IPS-NIHi7 (cell line): Measurements from ENCODE around the gene TMPRSS11E.
"Not testable (repeated sequence)": the region's sequence is repeated elsewhere in the genome, so short reads cannot be mapped to it uniquely, and the experiment has no call there.

Experiments used
- DNase-seq: peaks from one replicate; pipeline ENCODE4 v3.0.0; 2012; ENCODE audit warnings: mixed read lengths; ENCODE audit errors: extremely low spot score

The TMPRSS11E gene

GRCh38 chr4:68461790-68462189, 14.5 kb downstream of the TMPRSS11E start:
- no peak for DNase-seq

GRCh38 chr4:68462691-68463090, 15.4 kb downstream of the TMPRSS11E start:
- DNase-seq, result no peak

GRCh38 chr4:68463796-68464195, 16.5 kb downstream of the TMPRSS11E start:
- no peak for DNase-seq

- no peak for DNase-seq
Observed at GRCh38 chr4:68465058-68465457, 17.8 kb downstream of the TMPRSS11E start.

- no peak for DNase-seq
Observed at GRCh38 chr4:68466185-68466584, 18.9 kb downstream of the TMPRSS11E start.

- no peak for DNase-seq
Observed at GRCh38 chr4:68466751-68467150, 19.5 kb downstream of the TMPRSS11E start.

- no peak for DNase-seq
Observed at GRCh38 chr4:68469482-68469881, 22.2 kb downstream of the TMPRSS11E start.

GRCh38 chr4:68476191-68476590, 28.9 kb downstream of the TMPRSS11E start:
- DNase-seq, result no peak

GRCh38 chr4:68489338-68489737, 42.1 kb downstream of the TMPRSS11E start:
- DNase-seq, result no peak

GRCh38 chr4:68490826-68491457, 43.7 kb downstream of the TMPRSS11E start:
- DNase-seq, result no peak

- DNase-seq, result no peak
Observed at GRCh38 chr4:68494688-68495087, 47.4 kb downstream of the TMPRSS11E start.

- peak; percentile 60 for DNase-seq
Observed at GRCh38 chr4:68498413-68499007, 51.2 kb downstream of the TMPRSS11E start.

GRCh38 chr4:68499021-68499420, 51.8 kb downstream of the TMPRSS11E start:
- DNase-seq, result no peak

- DNase-seq, result not testable (repeated sequence)
Observed at GRCh38 chr4:68503462-68503861, 56.2 kb downstream of the TMPRSS11E start.

- not testable (repeated sequence) for DNase-seq
Observed at GRCh38 chr4:68504836-68505235, 57.6 kb downstream of the TMPRSS11E start.

GRCh38 chr4:68505452-68505851, 58.2 kb downstream of the TMPRSS11E start:
- not testable (repeated sequence) for DNase-seq

- DNase-seq, result no peak
Observed at GRCh38 chr4:68518889-68519288, 71.6 kb downstream of the TMPRSS11E start.

- no peak for DNase-seq
Observed at GRCh38 chr4:68520985-68521384, 73.7 kb downstream of the TMPRSS11E start.

GRCh38 chr4:68522232-68522631, 75.0 kb downstream of the TMPRSS11E start:
- not testable (repeated sequence) for DNase-seq

GRCh38 chr4:68535974-68536373, 88.7 kb downstream of the TMPRSS11E start:
- no peak for DNase-seq

- no peak for DNase-seq
Observed at GRCh38 chr4:68536375-68536774, 89.1 kb downstream of the TMPRSS11E start.

GRCh38 chr4:68542742-68543141, 95.5 kb downstream of the TMPRSS11E start:
- not testable (repeated sequence) for DNase-seq
